ENCODE measurements around the gene ABTB1. TPM values are rescaled to one million over a fixed set of nuclear protein-coding genes. Genes with fewer than 3 reads are reported as not detected.

ABTB1 gene
- total RNA-seq, 1 experiment from 2014 or later, result 27.2 TPM

GRCh38 chr3:127694467-127695215 lies 21.9 kb downstream of the ABTB1 start:
- no peaks in the 10 kb centered on the region for H3K4me1 Mint-ChIP-seq (ENCODE audit: low read depth, unreplicated experiment)
- intact Hi-C loops (cut with micrococcal nuclease; ENCODE audit: unreplicated experiment), result loop anchor here (1.0 to 5.0 kb wide), 4 partner anchors 42 to 117 kb away; no protein-coding TSS in a partner anchor
- peak; percentile 53 for TF ChIP-seq CTCF (IDR thresholded peaks at IDR 0.05; ENCODE audit: unreplicated experiment)
- peaks cover 12% of the 10 kb centered on the region for H3K36me3 Mint-ChIP-seq (ENCODE audit: insufficient read depth, unreplicated experiment)
- CTCF ChIA-PET, result interaction anchor here (0.6 to 1.5 kb wide), 22 partner anchors 11 to 276 kb away, joined by 3 to 20 read pairs (median 4); partner anchors contain the start of genes ABTB1 and TPRA1
- peak; percentile 92 for DNase-seq
- no peak overlapping the region for H3K4me3 Mint-ChIP-seq (ENCODE audit: low read depth, unreplicated experiment)
- no TSS peak for BruUV-seq (replicated peaks)
- no peaks in the 10 kb centered on the region for H3K9me3 Mint-ChIP-seq (ENCODE audit: low read depth, unreplicated experiment)
- H3K27ac Mint-ChIP-seq (ENCODE audit: unreplicated experiment), result no peak overlapping the region
- no peaks in the 10 kb centered on the region for H3K27me3 Mint-ChIP-seq (ENCODE audit: unreplicated experiment)

- Mint-ChIP-seq H3K27me3 (ENCODE audit: unreplicated experiment) (no peaks in the 10 kb centered on the region), H3K9me3 (ENCODE audit: low read depth, unreplicated experiment) (no peaks in the 10 kb centered on the region), H3K27ac (ENCODE audit: unreplicated experiment) (peak overlapping the region; percentile 19), H3K36me3 (ENCODE audit: insufficient read depth, unreplicated experiment) (peaks cover 12% of the 10 kb centered on the region), H3K4me1 (ENCODE audit: low read depth, unreplicated experiment) (no peaks in the 10 kb centered on the region), H3K4me3 (ENCODE audit: low read depth, unreplicated experiment) (no peak overlapping the region)
- no peak for TF ChIP-seq CTCF (IDR thresholded peaks at IDR 0.05; ENCODE audit: unreplicated experiment)
- BruUV-seq (replicated peaks), result no TSS peak
- DNase-seq, result peak; percentile 73
- intact Hi-C loops (cut with micrococcal nuclease; ENCODE audit: unreplicated experiment), result loop anchor here (5.0 kb wide), 1 partner anchor 50 kb away; no protein-coding TSS in a partner anchor
- CTCF ChIA-PET, result interaction anchor here (0.7 to 1.9 kb wide), 8 partner anchors 9 to 262 kb away, joined by 3 to 9 read pairs (median 4); no protein-coding TSS in a partner anchor
Observed at GRCh38 chr3:127697551-127698240, 24.9 kb downstream of the ABTB1 start.

- H3K4me3 Mint-ChIP-seq (ENCODE audit: low read depth, unreplicated experiment), result no peak overlapping the region
- no peaks in the 10 kb centered on the region for H3K27me3 Mint-ChIP-seq (ENCODE audit: unreplicated experiment)
- BruUV-seq (replicated peaks), result no TSS peak
- peaks cover 12% of the 10 kb centered on the region for H3K36me3 Mint-ChIP-seq (ENCODE audit: insufficient read depth, unreplicated experiment)
- CTCF ChIA-PET, result interaction anchor here (1.8 kb wide), 1 partner anchor 261 kb away, joined by 9 read pairs; no protein-coding TSS in a partner anchor
- intact Hi-C loops (cut with micrococcal nuclease; ENCODE audit: unreplicated experiment), result loop anchor here (5.0 kb wide), 1 partner anchor 49 kb away; no protein-coding TSS in a partner anchor
- TF ChIP-seq CTCF (IDR thresholded peaks at IDR 0.05; ENCODE audit: unreplicated experiment), result no peak
- no peaks in the 10 kb centered on the region for H3K4me1 Mint-ChIP-seq (ENCODE audit: low read depth, unreplicated experiment)
- no peak overlapping the region for H3K27ac Mint-ChIP-seq (ENCODE audit: unreplicated experiment)
- DNase-seq, result no peak
- no peaks in the 10 kb centered on the region for H3K9me3 Mint-ChIP-seq (ENCODE audit: low read depth, unreplicated experiment)
Observed at GRCh38 chr3:127698286-127698685, 25.5 kb downstream of the ABTB1 start.

- no peaks in the 10 kb centered on the region for H3K4me1 Mint-ChIP-seq (ENCODE audit: low read depth, unreplicated experiment)
- CTCF ChIA-PET, result no interaction called here
- H3K27ac Mint-ChIP-seq (ENCODE audit: unreplicated experiment), result no peak overlapping the region
- no TSS peak for BruUV-seq (replicated peaks)
- H3K9me3 Mint-ChIP-seq (ENCODE audit: low read depth, unreplicated experiment), result no peaks in the 10 kb centered on the region
- H3K4me3 Mint-ChIP-seq (ENCODE audit: low read depth, unreplicated experiment), result no peak overlapping the region
- no peaks in the 10 kb centered on the region for H3K27me3 Mint-ChIP-seq (ENCODE audit: unreplicated experiment)
- peaks cover 12% of the 10 kb centered on the region for H3K36me3 Mint-ChIP-seq (ENCODE audit: insufficient read depth, unreplicated experiment)
- no peak for DNase-seq
- TF ChIP-seq CTCF (IDR thresholded peaks at IDR 0.05; ENCODE audit: unreplicated experiment), result no peak
- intact Hi-C loops (cut with micrococcal nuclease; ENCODE audit: unreplicated experiment), result loop anchor here (5.0 kb wide), 1 partner anchor 48 kb away; no protein-coding TSS in a partner anchor
Observed at GRCh38 chr3:127698691-127699415, 26.1 kb downstream of the ABTB1 start.
